Astrocyte (in vitro differentiated cells and primary cell): Measurements from ENCODE around the gene RPS6KA1.

Experiments
- CTCF ChIP-seq: IDR thresholded peaks from 2 replicates; pipeline ENCODE4 v1.5.1; 2011; ENCODE audit warnings: low read depth, mild to moderate bottlenecking, inconsistent platforms, low read length, moderate library complexity; ENCODE audit not compliant: insufficient read depth
- EZH2 ChIP-seq: IDR thresholded peaks from 2 replicates; pipeline ENCODE4 v1.6.1; 2012; ENCODE audit warnings: mild to moderate bottlenecking, low read length, inconsistent platforms; ENCODE audit not compliant: insufficient read depth

- TF ChIP-seq CTCF (no peak), EZH2 (no peak)
Observed at GRCh38 chr1:26516987-26517765, 12.4 kb upstream of the RPS6KA1 start.
